ENCODE measurements around the gene PRKACA.

The PRKACA gene

GRCh38 chr19:14117668-14118164, at the start of gene PRKACA:
PRKACA (minus strand) TSS chr19:14117762; CDS start chr19:14117547, 215 bp downstream.
- peak; percentile 98 for DNase-seq

GRCh38 chr19:14166999-14167575, 49.5 kb upstream of the PRKACA start:
- no peak for DNase-seq

GRCh38 chr19:14165990-14166830, 48.6 kb upstream of the PRKACA start:
- no peak for DNase-seq

- no peak for DNase-seq
These were observed 47.3 kb upstream of the PRKACA start for GRCh38 chr19:14164724-14165493.

- no peak for DNase-seq
These were observed 46.5 kb upstream of the PRKACA start for GRCh38 chr19:14164082-14164481.

- no peak for DNase-seq
These were observed 45.3 kb upstream of the PRKACA start for GRCh38 chr19:14162871-14163297.

- no peak for DNase-seq
These were observed 43.7 kb upstream of the PRKACA start for GRCh38 chr19:14161305-14161704.

- no peak for DNase-seq
These were observed 42.6 kb upstream of the PRKACA start for GRCh38 chr19:14160017-14160703.

- DNase-seq = no peak
These were observed 41.5 kb upstream of the PRKACA start for GRCh38 chr19:14159059-14159458.

- DNase-seq = no peak
These were observed 40.9 kb upstream of the PRKACA start for GRCh38 chr19:14158276-14159023.

- no peak for DNase-seq
These were observed 39.6 kb upstream of the PRKACA start for GRCh38 chr19:14156971-14157717.

- DNase-seq = no peak
These were observed 38.6 kb upstream of the PRKACA start for GRCh38 chr19:14156122-14156521.

GRCh38 chr19:14155371-14155770, 37.8 kb upstream of the PRKACA start:
- no peak for DNase-seq

- DNase-seq = no peak
These were observed 35.2 kb upstream of the PRKACA start for GRCh38 chr19:14152713-14153112.

- DNase-seq = no peak
These were observed 33.5 kb upstream of the PRKACA start for GRCh38 chr19:14150770-14151661.

- DNase-seq = no peak
These were observed 32.6 kb upstream of the PRKACA start for GRCh38 chr19:14150041-14150769.

- no peak for DNase-seq
These were observed 32.0 kb upstream of the PRKACA start for GRCh38 chr19:14149509-14149994.

GRCh38 chr19:14148751-14149410, 31.3 kb upstream of the PRKACA start:
- DNase-seq = no peak
